Prostate gland (tissue), 2 donors: ENCODE data around the gene HS1BP3.
A peak's percentile ranks its signal among the peaks of the same experiment; 100 is the strongest.

Experiments
- POLR2A ChIP-seq: fragments of 450-650 bp; IDR thresholded peaks from one replicate; pipeline ENCODE4 v1.6.1; 2016; ENCODE audit warnings: antibody characterized with exemption, mild to moderate bottlenecking
- POLR2AphosphoS5 ChIP-seq: sonication (generic); formaldehyde crosslinking; IDR thresholded peaks from one replicate; pipeline ENCODE4 v1.6.1; 2017; ENCODE audit warnings: antibody characterized with exemption
- TF ChIP-seq, protein P1 (sequence below), 4 experiments: fragments of 200-600 bp in 2 of 4; fragments of 450-650 bp in 2 of 4; sonication (generic) in 2 of 4; IDR thresholded peaks; 1 replicate in 3 of 4; 2 replicates in 1 of 4; pipeline ENCODE4 v1.5.1; 2016 to 2019; ENCODE audit warnings: antibody characterized with exemption in 4 of 4, mild to moderate bottlenecking in 2 of 4, moderate library complexity in 2 of 4

- TF ChIP-seq, protein P1, sequence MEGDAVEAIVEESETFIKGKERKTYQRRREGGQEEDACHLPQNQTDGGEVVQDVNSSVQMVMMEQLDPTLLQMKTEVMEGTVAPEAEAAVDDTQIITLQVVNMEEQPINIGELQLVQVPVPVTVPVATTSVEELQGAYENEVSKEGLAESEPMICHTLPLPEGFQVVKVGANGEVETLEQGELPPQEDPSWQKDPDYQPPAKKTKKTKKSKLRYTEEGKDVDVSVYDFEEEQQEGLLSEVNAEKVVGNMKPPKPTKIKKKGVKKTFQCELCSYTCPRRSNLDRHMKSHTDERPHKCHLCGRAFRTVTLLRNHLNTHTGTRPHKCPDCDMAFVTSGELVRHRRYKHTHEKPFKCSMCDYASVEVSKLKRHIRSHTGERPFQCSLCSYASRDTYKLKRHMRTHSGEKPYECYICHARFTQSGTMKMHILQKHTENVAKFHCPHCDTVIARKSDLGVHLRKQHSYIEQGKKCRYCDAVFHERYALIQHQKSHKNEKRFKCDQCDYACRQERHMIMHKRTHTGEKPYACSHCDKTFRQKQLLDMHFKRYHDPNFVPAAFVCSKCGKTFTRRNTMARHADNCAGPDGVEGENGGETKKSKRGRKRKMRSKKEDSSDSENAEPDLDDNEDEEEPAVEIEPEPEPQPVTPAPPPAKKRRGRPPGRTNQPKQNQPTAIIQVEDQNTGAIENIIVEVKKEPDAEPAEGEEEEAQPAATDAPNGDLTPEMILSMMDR (IDR thresholded peaks at IDR 0.05): no peak
- TF ChIP-seq POLR2A (no peak), POLR2AphosphoS5 (peak; percentile 37)
These were observed 51.8 kb downstream of the HS1BP3 start for GRCh38 chr2:20599001-20599600.
